ENCODE measurements around the gene PGLYRP4. TPM values are rescaled to one million over a fixed set of nuclear protein-coding genes. Genes with fewer than 3 reads are reported as not detected.

The PGLYRP4 gene
- total and polyA plus RNA-seq, 4 donors = not detected

- no peak for TF ChIP-seq SP1 (IDR thresholded peaks at IDR 0.05)
- TF ChIP-seq JUND (IDR thresholded peaks at IDR 0.05) = no peak
- TF ChIP-seq ATF3 (IDR thresholded peaks at IDR 0.05) = no peak
- no peak for TF ChIP-seq RAD21 (IDR thresholded peaks at IDR 0.05)
- TF ChIP-seq FOXA2 (IDR thresholded peaks at IDR 0.05) = no peak
- TF ChIP-seq RXRA (IDR thresholded peaks at IDR 0.05) = no peak
- TF ChIP-seq HNF4G (IDR thresholded peaks at IDR 0.05) = no peak
- TF ChIP-seq EGR1 (IDR thresholded peaks at IDR 0.05; ENCODE audit: low read depth in 2 of 2) = no peak
- TF ChIP-seq GABPA (IDR thresholded peaks at IDR 0.05 in 1 of 2, conservative IDR thresholded peaks at IDR 0.05 in 1 of 2) = no peak
- no peak for TF ChIP-seq CTCF (IDR thresholded peaks at IDR 0.05; ENCODE audit: low read depth, low read length, missing input control)
- no peak for TF ChIP-seq NR2F2 (IDR thresholded peaks at IDR 0.05)
- TF ChIP-seq YY1 (IDR thresholded peaks at IDR 0.05) = no peak
- no peak for TF ChIP-seq TAF1 (conservative IDR thresholded peaks at IDR 0.05)
- H3K27me3 ChIP-seq (ENCODE audit: control insufficient read depth in 4 of 4, insufficient read depth in 4 of 4, low read length in 3 of 4) = peaks cover 0 to 5% (median 0%) of the 10 kb centered on the region in 4 donors
- peak within 1 kb of the TSS; percentile 19 to 52 for H3K27ac ChIP-seq (ENCODE audit: low read depth in 1 of 2, low read length in 2 of 2)
- 61% methylated on average over 7 of the region's 7 CpGs for WGBS
- H3K9me3 ChIP-seq (ENCODE audit: control insufficient read depth in 4 of 4, low read length in 3 of 4) = no peaks in the 10 kb centered on the region
- H3K36me3 ChIP-seq (ENCODE audit: control insufficient read depth in 4 of 4, insufficient read depth in 3 of 4, low read depth in 1 of 4, low read length in 3 of 4) = no peaks in the 10 kb centered on the region
- no peak within 1 kb of the TSS for H3K9ac ChIP-seq (ENCODE audit: low read depth in 1 of 2, low read length in 2 of 2)
- no peak within 1 kb of the TSS for H3K4me3 ChIP-seq (ENCODE audit: low read depth in 1 of 3, low read length in 3 of 3)
- no peak for DNase-seq (ENCODE audit: low spot score)
- H3K4me1 ChIP-seq (ENCODE audit: control insufficient read depth in 4 of 4, insufficient read depth in 4 of 4, low read length in 3 of 4) = no peaks in the 10 kb centered on the region
These were observed 42.5 kb upstream of the PGLYRP4 start, which contains the start of gene S100A8 for GRCh38 chr1:153390938-153391710. S100A8 (minus strand) TSS chr1:153391073; CDS start chr1:153390535, 538 bp downstream.

GRCh38 chr1:153389973-153390879, 41.6 kb upstream of the PGLYRP4 start:
- Histone ChIP-seq H3K4me1 (ENCODE audit: control insufficient read depth in 4 of 4, insufficient read depth in 4 of 4, low read length in 3 of 4) (no peaks in the 10 kb centered on the region), H3K9me3 (ENCODE audit: control insufficient read depth in 4 of 4, low read length in 3 of 4) (no peaks in the 10 kb centered on the region), H3K27me3 (ENCODE audit: control insufficient read depth in 4 of 4, insufficient read depth in 4 of 4, low read length in 3 of 4) (peaks cover 0 to 5% (median 0%) of the 10 kb centered on the region in 4 donors), H3K36me3 (ENCODE audit: control insufficient read depth in 4 of 4, insufficient read depth in 3 of 4, low read depth in 1 of 4, low read length in 3 of 4) (no peaks in the 10 kb centered on the region), H3K4me3 (ENCODE audit: low read depth in 1 of 3, low read length in 3 of 3) (no peak overlapping the region), H3K9ac (ENCODE audit: low read depth in 1 of 2, low read length in 2 of 2) (no peak overlapping the region), H3K27ac (ENCODE audit: low read depth in 1 of 2, low read length in 2 of 2) (peak overlapping the region; percentile 19 to 52)
- WGBS = 62% methylated on average over 17 of the region's 17 CpGs
- DNase-seq (ENCODE audit: low spot score) = peak; percentile 19
- TF ChIP-seq CTCF (IDR thresholded peaks at IDR 0.05; ENCODE audit: low read depth, low read length, missing input control) (no peak), FOXA1 (IDR thresholded peaks at IDR 0.05) (no peak), NR2F2 (IDR thresholded peaks at IDR 0.05) (no peak), EGR1 (IDR thresholded peaks at IDR 0.05; ENCODE audit: low read depth in 2 of 2) (no peak), YY1 (IDR thresholded peaks at IDR 0.05) (no peak), HNF4A (conservative IDR thresholded peaks at IDR 0.05) (no peak), GABPA (IDR thresholded peaks at IDR 0.05 in 1 of 2, conservative IDR thresholded peaks at IDR 0.05 in 1 of 2) (no peak), SP1 (IDR thresholded peaks at IDR 0.05) (no peak), JUND (IDR thresholded peaks at IDR 0.05) (no peak), REST (IDR thresholded peaks at IDR 0.05) (no peak), FOXA2 (IDR thresholded peaks at IDR 0.05) (no peak), RXRA (IDR thresholded peaks at IDR 0.05) (no peak)
- TF ChIP-seq, protein P1, sequence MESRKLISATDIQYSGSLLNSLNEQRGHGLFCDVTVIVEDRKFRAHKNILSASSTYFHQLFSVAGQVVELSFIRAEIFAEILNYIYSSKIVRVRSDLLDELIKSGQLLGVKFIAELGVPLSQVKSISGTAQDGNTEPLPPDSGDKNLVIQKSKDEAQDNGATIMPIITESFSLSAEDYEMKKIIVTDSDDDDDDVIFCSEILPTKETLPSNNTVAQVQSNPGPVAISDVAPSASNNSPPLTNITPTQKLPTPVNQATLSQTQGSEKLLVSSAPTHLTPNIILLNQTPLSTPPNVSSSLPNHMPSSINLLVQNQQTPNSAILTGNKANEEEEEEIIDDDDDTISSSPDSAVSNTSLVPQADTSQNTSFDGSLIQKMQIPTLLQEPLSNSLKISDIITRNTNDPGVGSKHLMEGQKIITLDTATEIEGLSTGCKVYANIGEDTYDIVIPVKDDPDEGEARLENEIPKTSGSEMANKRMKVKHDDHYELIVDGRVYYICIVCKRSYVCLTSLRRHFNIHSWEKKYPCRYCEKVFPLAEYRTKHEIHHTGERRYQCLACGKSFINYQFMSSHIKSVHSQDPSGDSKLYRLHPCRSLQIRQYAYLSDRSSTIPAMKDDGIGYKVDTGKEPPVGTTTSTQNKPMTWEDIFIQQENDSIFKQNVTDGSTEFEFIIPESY (IDR thresholded peaks at IDR 0.05) = no peak
- TF ChIP-seq, protein P2, sequence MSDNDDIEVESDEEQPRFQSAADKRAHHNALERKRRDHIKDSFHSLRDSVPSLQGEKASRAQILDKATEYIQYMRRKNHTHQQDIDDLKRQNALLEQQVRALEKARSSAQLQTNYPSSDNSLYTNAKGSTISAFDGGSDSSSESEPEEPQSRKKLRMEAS (IDR thresholded peaks at IDR 0.05) = no peak

Measured in liver (tissue), 9 donors.